ENCODE results near the gene SPEM2. TPM values are rescaled to one million over a fixed set of nuclear protein-coding genes. Genes with fewer than 3 reads are reported as not detected.

SPEM2 gene
- total and polyA plus RNA-seq, 9 donors = not detected

DNA sequence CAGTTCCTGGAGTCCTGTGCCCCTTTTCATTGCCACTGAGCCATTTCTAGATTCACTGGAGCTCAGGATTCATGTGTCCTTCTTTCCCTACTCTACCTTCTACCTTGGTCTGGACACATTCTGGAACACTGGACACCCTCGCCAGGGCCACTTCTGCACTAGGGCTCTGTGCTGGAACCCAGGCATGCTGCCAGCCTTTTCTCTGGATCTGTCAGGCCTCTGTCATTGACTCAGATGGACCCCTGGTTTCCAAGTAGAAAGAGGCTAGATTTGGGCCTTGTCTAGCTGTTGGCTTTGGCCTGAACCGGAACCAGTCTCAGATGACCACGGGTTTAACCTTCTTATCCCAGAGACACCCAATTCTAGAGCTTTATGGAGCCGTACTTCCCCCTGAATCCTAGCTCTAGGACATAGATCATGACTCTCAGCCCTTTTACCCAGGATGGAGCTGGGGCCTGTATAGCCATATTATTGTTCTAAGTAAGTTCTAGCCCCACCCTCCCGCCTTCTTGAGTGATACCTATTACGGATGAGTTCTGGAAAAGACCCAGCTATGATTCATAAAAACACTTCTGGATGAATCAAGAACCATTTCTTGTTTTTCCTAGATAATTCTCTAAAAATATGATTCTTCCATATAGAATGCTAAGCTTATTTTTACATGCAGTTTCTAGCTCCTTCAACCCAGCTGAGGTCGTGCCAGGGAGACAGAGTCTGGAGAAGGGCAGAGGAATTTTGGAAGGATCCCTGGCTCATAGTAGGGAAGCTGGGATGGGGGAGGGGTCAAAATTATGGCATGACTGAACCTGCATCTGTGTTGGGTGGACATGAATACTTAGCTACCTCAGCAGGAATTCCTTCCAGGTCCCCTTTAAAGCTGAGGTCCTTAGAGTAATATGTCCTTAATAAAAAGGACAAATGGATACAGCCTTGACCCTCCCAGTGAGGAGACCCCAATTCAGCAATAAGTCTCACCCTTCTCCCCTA, 18.4 kb downstream of the SPEM2 start:
- H3K9me3 ChIP-seq = no peaks in the 10 kb centered on the region
- DNase-seq = no peak
- H3K36me3 ChIP-seq = no peaks in the 10 kb centered on the region
- no peaks in the 10 kb centered on the region for H3K27me3 ChIP-seq
- TF ChIP-seq POLR2A (IDR thresholded peaks at IDR 0.05) = no peak
- no peak overlapping the region for H3K4me3 ChIP-seq
- H3K4me1 ChIP-seq (ENCODE audit: insufficient read depth) = peaks cover 2% of the 10 kb centered on the region
- WGBS, 3 donors = 79 to 88% (median 82%) methylated on average over 7 of the region's 7 CpGs
- intact Hi-C loops (cut with DNase I) = loop anchor here in 3 of 4 donors (5.0 kb wide), 1 partner anchor 34 kb away; the partner anchor contains the start of gene ZBTB4 (in 3 of the 3)
- H3K27ac ChIP-seq = no peak overlapping the region

DNA sequence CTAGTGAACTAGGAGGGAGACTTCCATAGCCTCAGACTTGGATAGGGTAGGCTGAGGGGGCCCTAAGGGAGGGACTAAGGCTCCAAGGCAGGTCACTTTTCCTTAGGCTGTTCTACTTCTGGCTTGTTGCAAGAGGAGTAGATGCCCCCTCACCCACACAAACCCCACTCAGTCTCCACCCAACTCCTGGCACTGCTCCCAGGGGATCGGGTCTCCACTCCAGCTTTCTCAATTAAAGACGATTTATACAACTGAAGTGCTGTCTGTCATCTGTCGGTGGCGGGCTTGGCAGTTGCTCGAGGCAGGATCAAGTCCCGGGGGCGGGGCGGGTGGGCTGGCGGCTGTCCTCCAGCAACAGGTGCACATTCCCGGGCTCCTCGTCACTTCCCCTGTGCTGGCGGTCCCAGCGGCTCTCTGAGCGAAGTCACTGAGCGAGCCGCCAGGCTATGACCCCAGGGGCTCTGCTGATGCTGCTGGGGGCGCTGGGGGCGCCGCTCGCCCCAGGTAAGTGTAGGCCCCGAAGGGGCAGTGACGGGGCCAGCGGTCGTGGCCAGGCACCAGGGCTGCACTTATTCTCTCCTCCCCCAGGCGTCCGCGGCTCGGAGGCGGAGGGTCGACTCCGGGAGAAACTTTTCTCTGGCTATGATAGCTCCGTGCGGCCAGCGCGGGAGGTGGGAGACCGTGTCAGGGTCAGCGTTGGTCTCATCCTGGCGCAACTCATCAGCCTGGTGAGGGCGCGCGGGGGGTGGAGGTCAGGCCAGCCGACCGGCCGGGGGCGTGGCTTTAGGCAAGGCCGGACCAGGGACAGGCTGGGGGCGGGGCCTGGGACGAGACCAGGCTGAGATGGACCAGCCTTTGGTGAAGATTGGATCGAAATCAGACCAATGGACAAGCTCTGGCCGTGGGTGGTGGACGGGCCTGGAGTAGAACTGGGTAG, 19.5 kb downstream of the SPEM2 start, which contains the start of gene CHRNB1:
Gene CHRNB1 (plus strand): TSS at position 380 of the 937 bp plus-strand sequence. CDS start 67 bp downstream, at position 447.
- Histone ChIP-seq H3K4me1 (ENCODE audit: insufficient read depth) (peaks cover 2% of the 10 kb centered on the region), H3K27me3 (no peaks in the 10 kb centered on the region), H3K27ac (no peak within 1 kb of the TSS), H3K9me3 (no peaks in the 10 kb centered on the region), H3K4me3 (no peak within 1 kb of the TSS), H3K36me3 (no peaks in the 10 kb centered on the region)
- intact Hi-C loops (cut with DNase I) = loop anchor here in 3 of 4 donors (5.0 kb wide), 1 partner anchor 32 kb away; the partner anchor contains the start of gene ZBTB4 (in 3 of the 3)
- peak in 4 of 5 donors; percentile 32 to 73 (median 57) for DNase-seq
- TF ChIP-seq EP300 (IDR thresholded peaks at IDR 0.05) (no peak), POLR2A (IDR thresholded peaks at IDR 0.05) (no peak)
- TF ChIP-seq, protein P1, sequence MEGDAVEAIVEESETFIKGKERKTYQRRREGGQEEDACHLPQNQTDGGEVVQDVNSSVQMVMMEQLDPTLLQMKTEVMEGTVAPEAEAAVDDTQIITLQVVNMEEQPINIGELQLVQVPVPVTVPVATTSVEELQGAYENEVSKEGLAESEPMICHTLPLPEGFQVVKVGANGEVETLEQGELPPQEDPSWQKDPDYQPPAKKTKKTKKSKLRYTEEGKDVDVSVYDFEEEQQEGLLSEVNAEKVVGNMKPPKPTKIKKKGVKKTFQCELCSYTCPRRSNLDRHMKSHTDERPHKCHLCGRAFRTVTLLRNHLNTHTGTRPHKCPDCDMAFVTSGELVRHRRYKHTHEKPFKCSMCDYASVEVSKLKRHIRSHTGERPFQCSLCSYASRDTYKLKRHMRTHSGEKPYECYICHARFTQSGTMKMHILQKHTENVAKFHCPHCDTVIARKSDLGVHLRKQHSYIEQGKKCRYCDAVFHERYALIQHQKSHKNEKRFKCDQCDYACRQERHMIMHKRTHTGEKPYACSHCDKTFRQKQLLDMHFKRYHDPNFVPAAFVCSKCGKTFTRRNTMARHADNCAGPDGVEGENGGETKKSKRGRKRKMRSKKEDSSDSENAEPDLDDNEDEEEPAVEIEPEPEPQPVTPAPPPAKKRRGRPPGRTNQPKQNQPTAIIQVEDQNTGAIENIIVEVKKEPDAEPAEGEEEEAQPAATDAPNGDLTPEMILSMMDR (IDR thresholded peaks at IDR 0.05) = no peak
- WGBS, 3 donors = 7 to 9% (median 7%) methylated on average over 44 to 51 of the region's 51 CpGs

DNA sequence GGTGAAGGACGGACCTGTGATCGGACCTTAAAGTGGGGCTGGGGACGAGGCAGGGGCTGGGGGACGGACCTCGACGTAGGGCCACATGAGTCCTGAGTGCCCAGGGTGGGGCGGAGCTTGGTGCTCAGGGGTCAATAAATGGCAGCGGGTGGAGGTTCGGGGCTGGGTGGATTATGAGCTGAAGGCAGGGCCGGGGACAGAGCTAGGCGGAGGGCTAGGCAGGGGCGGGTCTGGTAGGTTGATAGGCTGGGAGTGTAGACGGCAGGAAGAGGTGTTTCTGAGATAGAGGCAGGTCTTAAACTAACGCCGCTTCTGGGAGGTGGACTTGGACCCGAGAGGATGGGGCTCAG, 20.2 kb downstream of the SPEM2 start:
- Histone ChIP-seq H3K27ac (no peak overlapping the region), H3K4me3 (no peak overlapping the region), H3K4me1 (ENCODE audit: insufficient read depth) (no peaks in the 10 kb centered on the region), H3K27me3 (no peaks in the 10 kb centered on the region), H3K36me3 (no peaks in the 10 kb centered on the region), H3K9me3 (no peaks in the 10 kb centered on the region)
- TF ChIP-seq, protein P1 (IDR thresholded peaks at IDR 0.05) = no peak
- no peak for TF ChIP-seq EP300 (IDR thresholded peaks at IDR 0.05)
- TF ChIP-seq POLR2A (IDR thresholded peaks at IDR 0.05) = no peak
- 8 to 9% (median 8%) methylated on average over 16 of the region's 16 CpGs for WGBS, 3 donors
- intact Hi-C loops (cut with DNase I) = no loop called here
- no peak for DNase-seq

DNA sequence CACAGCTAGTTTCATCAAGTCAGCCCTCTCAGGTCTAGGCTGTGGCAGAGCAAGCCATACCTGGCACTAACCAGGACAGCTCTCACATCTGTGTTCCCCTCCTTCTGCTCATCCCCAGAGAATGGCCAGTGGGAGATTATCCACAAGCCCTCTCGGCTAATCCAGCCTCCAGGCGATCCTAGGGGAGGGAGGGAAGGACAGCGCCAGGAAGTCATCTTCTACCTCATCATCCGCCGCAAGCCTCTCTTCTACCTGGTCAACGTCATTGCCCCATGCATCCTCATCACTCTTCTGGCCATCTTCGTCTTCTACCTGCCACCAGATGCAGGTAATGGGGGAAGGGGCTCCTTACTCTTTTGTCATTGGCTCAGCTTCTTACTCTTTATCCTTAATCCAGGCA, 23.0 kb downstream of the SPEM2 start:
- H3K36me3 ChIP-seq = no peaks in the 10 kb centered on the region
- intact Hi-C loops (cut with DNase I) = no loop called here
- no peaks in the 10 kb centered on the region for H3K9me3 ChIP-seq
- no peak for DNase-seq
- H3K27me3 ChIP-seq = no peaks in the 10 kb centered on the region
- no peak overlapping the region for H3K27ac ChIP-seq
- 88 to 92% (median 90%) methylated on average over 7 of the region's 7 CpGs for WGBS, 3 donors
- H3K4me1 ChIP-seq (ENCODE audit: insufficient read depth) = no peaks in the 10 kb centered on the region
- no peak overlapping the region for H3K4me3 ChIP-seq
- TF ChIP-seq, protein P1 (IDR thresholded peaks at IDR 0.05) = no peak
- no peak for TF ChIP-seq EP300 (IDR thresholded peaks at IDR 0.05)

All from ovary (tissue), 9 donors.